HS-27A (cell line): ENCODE data around the gene IMPA2.
A peak's percentile ranks its signal among the peaks of the same experiment; 100 is the strongest.

ENCODE experiments used
- DNase-seq: peaks from one replicate; pipeline ENCODE4 v3.0.0-alpha.2; 2012; ENCODE audit warnings: low read depth, missing footprints

The IMPA2 gene

GRCh38 chr18:12079491-12080237 lies 98.4 kb downstream of the IMPA2 start:
- DNase-seq = peak; percentile 43
